Panc1 (cell line): ENCODE measurements around the gene MLEC. TPM values are rescaled to one million over a fixed set of nuclear protein-coding genes. Genes with fewer than 3 reads are reported as not detected.

Source experiments
- ATAC-seq: fragments of 200-7000 bp; cut with Tn5 transposase; 2 replicates; pipeline ENCODE4 v1.9.1; 2020; ENCODE audit warnings: mild to moderate bottlenecking, moderate library complexity
- BruUV-seq: library from RNA; stranded (reverse); fragments of 400-500 nt; replicated peaks from 2 replicates; lab custom pipeline; 2021; lab: Mats Ljungman, UMichigan
- CTCF ChIA-PET: fragments of 300-600 bp; sonication (Branson Sonifier 250); formaldehyde crosslinking; loops from one replicate; lab custom pipeline; 2022; ENCODE audit warnings: antibody characterized with exemption; lab: Charles Lee
- POLR2A ChIA-PET: fragments of 300-600 bp; sonication (Branson Sonifier 250); formaldehyde crosslinking; loops from one replicate; lab custom pipeline; 2022; ENCODE audit warnings: antibody characterized with exemption; lab: Charles Lee
- DNase-seq: peaks from one replicate; pipeline ENCODE4 v3.0.0-alpha.2; 2010; ENCODE audit warnings: low read depth, low spot score
- H3K27ac ChIP-seq: 2 replicates; pipeline ENCODE4 v1.5.1; 2011; ENCODE audit warnings: mild to moderate bottlenecking, low read length, inconsistent platforms
- H3K27me3 ChIP-seq: fragments of 200-500 bp; sonication (Bioruptor generic); 2 replicates; pipeline ENCODE4 v1.6.0; 2014; ENCODE audit warnings: low read length, inconsistent platforms; ENCODE audit not compliant: control insufficient read depth, insufficient read depth
- H3K36me3 ChIP-seq: fragments of 200-500 bp; sonication (Bioruptor generic); 2 replicates; pipeline ENCODE4 v1.5.1; 2014; ENCODE audit warnings: inconsistent platforms, mild to moderate bottlenecking, low read length, moderate library complexity; ENCODE audit not compliant: control insufficient read depth, insufficient read depth
- H3K4me1 ChIP-seq: 2 replicates; pipeline ENCODE4 v1.5.1; 2011; ENCODE audit warnings: inconsistent platforms, mild to moderate bottlenecking, low read length, moderate library complexity; ENCODE audit not compliant: control insufficient read depth, insufficient read depth
- H3K4me3 ChIP-seq, 2 experiments: 2 replicates each; pipeline ENCODE4 v1.5.1; 2011 to 2012; ENCODE audit warnings: low read depth in 2 of 2, low read length in 2 of 2, mild to moderate bottlenecking in 2 of 2, inconsistent platforms in 1 of 2, moderate library complexity in 1 of 2
- H3K9me3 ChIP-seq: fragments of 200-500 bp; sonication (Bioruptor generic); 2 replicates; pipeline ENCODE4 v1.5.1; 2014; ENCODE audit warnings: low read depth, mild to moderate bottlenecking, inconsistent platforms, low read length, moderate library complexity; ENCODE audit not compliant: control insufficient read depth, insufficient read depth
- CTCF ChIP-seq: fragments of 450-650 bp; IDR thresholded peaks from 2 replicates; pipeline ENCODE4 v1.5.1; 2017; ENCODE audit warnings: mild to moderate bottlenecking
- POLR2AphosphoS5 ChIP-seq: IDR thresholded peaks from 2 replicates; pipeline ENCODE4 v1.6.1; 2012; ENCODE audit warnings: mild to moderate bottlenecking, low read depth, low read length, moderate library complexity
- REST ChIP-seq, 2 experiments: IDR thresholded peaks; 2 replicates each; pipeline ENCODE4 v1.6.1; 2011 to 2012; ENCODE audit warnings: low read depth in 2 of 2, control low read depth in 1 of 2, low read length in 1 of 2, mild to moderate bottlenecking in 1 of 2, moderate library complexity in 1 of 2; ENCODE audit not compliant: insufficient read depth in 1 of 2
- SIN3A ChIP-seq: IDR thresholded peaks from 2 replicates; pipeline ENCODE4 v1.6.1; 2012; ENCODE audit warnings: low read depth, mild to moderate bottlenecking, low read length, moderate library complexity, borderline replicate concordance; ENCODE audit not compliant: insufficient read depth
- TCF7L2 ChIP-seq: IDR thresholded peaks from 2 replicates; pipeline ENCODE4 v1.6.1; 2011; ENCODE audit warnings: mild to moderate bottlenecking, low read depth, low read length, inconsistent platforms
- in situ Hi-C: cut with HindIII; loops from 2 replicates; pipeline ENCODE4 v1.10.0; 2016; ENCODE audit warnings: low sequenced_read_pairs, low pct_unique_long_range_greater_than_20kb
- intact Hi-C: fragments of 100-400 bp; cut with micrococcal nuclease; formaldehyde crosslinking; loops from one replicate; pipeline ENCODE4 v1.10.0; 2022; ENCODE audit not compliant: unreplicated experiment
- total RNA-seq: library from RNA; stranded (reverse); gene quantifications from one replicate; pipeline ENCODE4 v1.2.1, GENCODE V29; 2021; ENCODE audit not compliant: unreplicated experiment

The MLEC gene
- total RNA-seq, 1 experiment from 2014 or later: 171 TPM

- intact Hi-C loops: no loop called here
- no TSS peak for BruUV-seq
- ChIA-PET CTCF (no interaction called here), POLR2A (interaction anchor here (1.0 kb wide), 1 partner anchor 21 kb away, joined by 9 read pairs; no protein-coding TSS in a partner anchor)
- no peak overlapping the region for H3K4me3 ChIP-seq
- in situ Hi-C loops: no loop called here
- no peak for TF ChIP-seq SIN3A
- TF ChIP-seq CTCF: no peak
- no peak for TF ChIP-seq TCF7L2
- no peak for TF ChIP-seq REST (IDR thresholded peaks at IDR 0.05; ENCODE audit: insufficient read depth in 1 of 2, low read depth in 2 of 2, low read length in 1 of 2)
- no peak for TF ChIP-seq POLR2AphosphoS5
- DNase-seq: no peak
- H3K36me3 ChIP-seq: no peaks in the 10 kb centered on the region
- peaks cover 9% of the 10 kb centered on the region for H3K27me3 ChIP-seq
- H3K4me1 ChIP-seq: no peaks in the 10 kb centered on the region
- H3K27ac ChIP-seq: no peak overlapping the region
- H3K9me3 ChIP-seq: no peaks in the 10 kb centered on the region
- ATAC-seq: no peak
Observed at GRCh38 chr12:120642826-120643225, 44.1 kb upstream of the MLEC start.

GRCh38 chr12:120643574-120643973, 43.4 kb upstream of the MLEC start:
- Histone ChIP-seq H3K9me3 (no peaks in the 10 kb centered on the region), H3K36me3 (no peaks in the 10 kb centered on the region), H3K27me3 (peaks cover 9% of the 10 kb centered on the region), H3K4me3 (no peak overlapping the region), H3K27ac (no peak overlapping the region), H3K4me1 (no peaks in the 10 kb centered on the region)
- intact Hi-C loops: no loop called here
- CTCF ChIA-PET: no interaction called here
- no peak for TF ChIP-seq CTCF
- TF ChIP-seq POLR2AphosphoS5: no peak
- TF ChIP-seq TCF7L2: no peak
- no peak for TF ChIP-seq REST (IDR thresholded peaks at IDR 0.05; ENCODE audit: insufficient read depth in 1 of 2, low read depth in 2 of 2, low read length in 1 of 2)
- no peak for TF ChIP-seq SIN3A
- no TSS peak for BruUV-seq
- DNase-seq (no peak), ATAC-seq (no peak)
- POLR2A ChIA-PET: no interaction called here
- in situ Hi-C loops: no loop called here
